ENCODE data around the gene PPM1B. TPM values are rescaled to one million over a fixed set of nuclear protein-coding genes. Genes with fewer than 3 reads are reported as not detected.

Gene PPM1B
- total and polyA plus RNA-seq, 2 of the 4 experiments (the other 2 are of a cell fraction): 13.4 to 14.7 TPM

DNA sequence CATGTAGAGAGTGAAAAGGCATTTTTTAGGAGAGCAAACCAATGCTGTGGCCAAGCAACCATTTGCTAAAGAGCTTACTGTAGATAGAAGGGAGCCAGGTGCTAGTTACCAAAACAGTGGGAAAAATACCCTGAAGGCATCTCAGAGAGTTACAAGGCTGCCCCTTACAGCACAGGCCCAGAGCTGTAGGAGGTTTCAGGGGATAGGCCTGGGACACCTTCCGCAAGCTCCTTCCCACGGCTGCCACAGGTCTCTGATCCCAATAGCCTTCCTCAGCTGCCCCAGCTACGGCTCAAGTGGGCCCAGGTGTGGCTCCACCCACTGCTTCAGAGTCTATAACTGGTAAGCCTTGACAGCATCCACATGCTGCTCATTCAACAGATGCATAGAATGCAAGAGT lies 18.2 kb upstream of the PPM1B start:
- Histone ChIP-seq H2AFZ (replicated peaks; ENCODE audit: low read length, poor library complexity) (no peak overlapping the region), H4K8ac (ENCODE audit: low read depth in 2 of 2, low read length in 2 of 2) (no peak overlapping the region), H3K4me2 (ENCODE audit: low read depth, low read length) (no peak overlapping the region), H2BK5ac (ENCODE audit: low read depth, low read length, poor library complexity, severe bottlenecking) (no peak overlapping the region), H3K9ac (ENCODE audit: low read depth, low read length) (no peak overlapping the region), H2BK120ac (ENCODE audit: low read depth, low read length) (no peak overlapping the region), H3K4me3 (ENCODE audit: insufficient read depth, low read depth, low read length) (no peak overlapping the region), H2BK15ac (ENCODE audit: low read depth, low read length) (no peak overlapping the region), H3K23ac (ENCODE audit: low read depth, low read length) (no peak overlapping the region), H3K27ac (ENCODE audit: insufficient read depth, low read length) (no peak overlapping the region), H3K36me3 (ENCODE audit: control insufficient read depth, insufficient read depth, low read length) (no peaks in the 10 kb centered on the region), H2AK9ac (replicated peaks; ENCODE audit: low read depth, low read length, poor library complexity) (no peak overlapping the region), H3K4me1 (ENCODE audit: control insufficient read depth, insufficient read depth, low read length) (peaks cover 1% of the 10 kb centered on the region), H3K9me3 (ENCODE audit: control insufficient read depth, insufficient read depth, low read length) (no peaks in the 10 kb centered on the region), H3K27me3 (ENCODE audit: control insufficient read depth, insufficient read depth, low read length) (no peaks in the 10 kb centered on the region), H3K4ac (ENCODE audit: low read depth, low read length) (no peak overlapping the region), H4K5ac (ENCODE audit: low read depth, low read length) (no peak overlapping the region), H3K9me1 (ENCODE audit: insufficient read depth, low read length) (no peaks in the 10 kb centered on the region), H4K91ac (ENCODE audit: insufficient read depth, low read depth, low read length) (no peak overlapping the region), H3K56ac (ENCODE audit: extremely low read depth, insufficient read depth, low read length) (no peak overlapping the region), H4K20me1 (ENCODE audit: insufficient read depth, low read length) (no peaks in the 10 kb centered on the region), H3K18ac (ENCODE audit: low read depth, low read length) (no peak overlapping the region), H2AK5ac (ENCODE audit: low read depth, low read length) (no peak overlapping the region), H3K14ac (replicated peaks; ENCODE audit: low read depth, low read length) (no peak overlapping the region), H3K79me1 (ENCODE audit: low read depth in 1 of 2, low read length in 2 of 2) (no peaks in the 10 kb centered on the region), H2BK20ac (ENCODE audit: low read depth, low read length) (no peak overlapping the region)
- DNase-seq: no peak
- POLR2A ChIA-PET (ENCODE audit: unreplicated experiment): interaction anchor here (0.6 kb wide), 1 partner anchor 144 kb away, joined by 3 read pairs; no protein-coding TSS in a partner anchor
- in situ Hi-C loops (cut with MboI; ENCODE audit: low sequenced_read_pairs) (no loop called here), dilution Hi-C loops (cut with HindIII; ENCODE audit: low sequenced_read_pairs, unreplicated experiment) (no loop called here), intact Hi-C loops (cut with micrococcal nuclease) (no loop called here)
- CTCF ChIA-PET: no interaction called here
- TF ChIP-seq RFX5 (IDR thresholded peaks at IDR 0.05; ENCODE audit: low read depth, low read length) (no peak), CEBPB (IDR thresholded peaks at IDR 0.05; ENCODE audit: low read depth, low read length) (no peak), MAFK (IDR thresholded peaks at IDR 0.05; ENCODE audit: low read depth, low read length) (no peak), MAZ (IDR thresholded peaks at IDR 0.05; ENCODE audit: borderline replicate concordance, low read depth, low read length) (no peak)
- TF ChIP-seq, protein P1, sequence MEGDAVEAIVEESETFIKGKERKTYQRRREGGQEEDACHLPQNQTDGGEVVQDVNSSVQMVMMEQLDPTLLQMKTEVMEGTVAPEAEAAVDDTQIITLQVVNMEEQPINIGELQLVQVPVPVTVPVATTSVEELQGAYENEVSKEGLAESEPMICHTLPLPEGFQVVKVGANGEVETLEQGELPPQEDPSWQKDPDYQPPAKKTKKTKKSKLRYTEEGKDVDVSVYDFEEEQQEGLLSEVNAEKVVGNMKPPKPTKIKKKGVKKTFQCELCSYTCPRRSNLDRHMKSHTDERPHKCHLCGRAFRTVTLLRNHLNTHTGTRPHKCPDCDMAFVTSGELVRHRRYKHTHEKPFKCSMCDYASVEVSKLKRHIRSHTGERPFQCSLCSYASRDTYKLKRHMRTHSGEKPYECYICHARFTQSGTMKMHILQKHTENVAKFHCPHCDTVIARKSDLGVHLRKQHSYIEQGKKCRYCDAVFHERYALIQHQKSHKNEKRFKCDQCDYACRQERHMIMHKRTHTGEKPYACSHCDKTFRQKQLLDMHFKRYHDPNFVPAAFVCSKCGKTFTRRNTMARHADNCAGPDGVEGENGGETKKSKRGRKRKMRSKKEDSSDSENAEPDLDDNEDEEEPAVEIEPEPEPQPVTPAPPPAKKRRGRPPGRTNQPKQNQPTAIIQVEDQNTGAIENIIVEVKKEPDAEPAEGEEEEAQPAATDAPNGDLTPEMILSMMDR (conservative IDR thresholded peaks at IDR 0.05; ENCODE audit: low read depth, low read length): no peak
- 70% methylated on average over 3 of the region's 3 CpGs; no CpG with 5 or more reads in 1 of the 2 experiments for WGBS, 2 experiments (ENCODE audit: extremely low coverage in 2 of 2, insufficient read length in 1 of 2)
- ATAC-seq (ENCODE audit: low read depth): no peak
- no TSS peak for BruUV-seq (replicated peaks)

All from IMR-90 (cell line).